Colon (tissue), 2 donors: ENCODE results near the gene ATF6.
"Not testable (repeated sequence)": the region's sequence is repeated elsewhere in the genome, so short reads cannot be mapped to it uniquely, and the experiment has no call there.

ENCODE experiments used
- FAIRE-seq: peaks from 2 replicates; lab custom pipeline; 2012; peaks lifted over from hg19 to GRCh38; lab: Jason Lieb, UNC
- donor health status: control.
- donor health status: control.

ATF6 gene

GRCh38 chr1:161766102-161766981 is at the start of gene ATF6:
Gene ATF6, plus strand, starts transcription at chr1:161766320. Its CDS starts 41 bp downstream, at chr1:161766361.
- no peak for FAIRE-seq

- no peak for FAIRE-seq
These were observed 47.4 kb upstream of the ATF6 start for GRCh38 chr1:161718559-161719324.

- no peak for FAIRE-seq
These were observed 46.9 kb upstream of the ATF6 start for GRCh38 chr1:161719325-161719611.

DNA sequence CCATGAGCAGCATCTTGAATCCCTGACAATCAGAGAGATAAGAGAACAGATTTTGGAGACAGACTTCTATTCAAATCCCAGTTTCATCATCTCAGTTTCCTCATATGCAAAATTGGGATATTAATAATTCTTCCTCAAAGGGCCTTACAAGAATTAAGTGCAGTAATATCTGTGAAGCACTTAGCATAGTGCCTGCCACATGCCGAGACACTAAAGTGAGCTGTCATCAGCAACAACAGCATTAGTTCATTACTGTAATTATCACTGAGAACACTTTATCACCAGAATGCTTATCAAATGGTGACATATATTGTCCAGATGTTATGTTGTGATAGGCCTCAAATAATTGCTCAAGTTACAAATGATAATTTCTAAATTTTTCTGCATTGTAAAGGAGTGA is 45.7 kb upstream of the ATF6 start:
- no peak for FAIRE-seq

GRCh38 chr1:161720956-161721737 is 45.0 kb upstream of the ATF6 start, which contains the start of gene FCRLB:
Gene FCRLB, plus strand, starts transcription at chr1:161721544. Its CDS starts 1,129 bp downstream, at chr1:161722673.
- FAIRE-seq: no peak

- no peak for FAIRE-seq
These were observed 44.3 kb upstream of the ATF6 start for GRCh38 chr1:161721738-161722343.

- no peak for FAIRE-seq
These were observed 43.7 kb upstream of the ATF6 start for GRCh38 chr1:161722406-161722805.

GRCh38 chr1:161723459-161724141 is 42.5 kb upstream of the ATF6 start:
- FAIRE-seq: no peak

DNA sequence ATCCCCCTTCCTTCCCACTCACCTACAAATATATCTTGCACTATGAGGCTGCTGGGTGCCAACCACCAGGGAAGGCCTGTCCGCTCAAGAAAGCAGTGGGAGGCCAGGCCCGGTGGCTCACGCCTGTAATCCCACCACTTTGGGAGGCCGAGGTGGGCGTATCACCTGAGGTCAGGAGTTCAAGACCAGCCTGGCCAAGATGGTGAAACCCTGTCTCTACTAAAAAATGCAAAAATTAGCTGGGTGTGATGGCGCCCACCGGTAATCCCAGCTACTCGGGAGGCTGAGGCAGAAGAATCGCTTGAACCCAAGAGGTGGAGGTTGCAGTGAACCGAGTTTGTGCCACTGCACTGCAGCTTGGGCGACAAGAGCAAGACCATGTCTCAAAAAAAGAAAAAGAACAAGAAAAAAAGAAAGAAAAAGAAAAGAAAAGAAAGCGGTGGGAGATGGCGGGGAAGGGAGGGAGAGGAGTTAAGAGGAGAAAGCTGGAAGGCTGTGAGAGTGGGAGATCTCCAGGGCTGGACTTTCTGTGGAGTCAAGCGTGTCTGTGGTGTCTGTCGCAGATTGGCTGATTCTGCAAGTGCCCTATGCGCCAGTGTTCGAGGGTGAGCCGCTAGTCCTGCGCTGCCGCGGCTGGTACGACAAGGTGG is 40.7 kb upstream of the ATF6 start:
- not testable (repeated sequence) for FAIRE-seq

GRCh38 chr1:161725908-161726472 is 40.1 kb upstream of the ATF6 start:
- FAIRE-seq: no peak

GRCh38 chr1:161726473-161727255 is 39.5 kb upstream of the ATF6 start:
- FAIRE-seq: no peak

DNA sequence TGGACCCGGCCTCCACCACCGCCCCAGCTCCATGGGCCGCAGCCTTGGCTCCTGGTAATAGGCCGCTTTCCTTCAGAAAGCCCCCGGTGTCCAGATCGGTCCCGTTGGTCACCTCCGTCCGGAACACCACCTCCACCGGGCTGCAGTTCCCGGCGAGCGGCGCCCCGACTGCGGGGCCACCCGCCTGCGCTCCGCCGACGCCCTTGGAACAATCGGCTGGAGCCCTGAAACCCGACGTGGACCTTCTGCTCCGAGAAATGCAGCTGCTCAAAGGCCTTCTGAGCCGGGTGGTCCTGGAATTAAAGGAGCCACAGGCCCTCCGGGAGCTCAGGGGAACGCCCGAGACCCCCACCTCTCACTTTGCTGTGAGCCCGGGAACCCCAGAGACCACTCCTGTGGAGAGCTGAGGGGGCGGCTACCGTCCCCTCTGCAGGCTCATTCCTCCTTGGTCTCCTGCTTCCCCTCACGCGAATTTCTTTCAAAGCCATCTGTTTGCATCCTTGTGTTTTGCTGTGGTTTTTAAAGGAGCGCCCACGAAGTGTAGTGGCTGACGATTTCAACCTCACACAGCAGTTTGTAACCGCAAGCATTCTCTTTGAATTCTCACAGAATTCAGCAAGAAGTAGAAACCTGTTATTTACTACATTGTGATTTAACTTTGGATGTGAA is 38.7 kb upstream of the ATF6 start:
- FAIRE-seq: no peak

DNA sequence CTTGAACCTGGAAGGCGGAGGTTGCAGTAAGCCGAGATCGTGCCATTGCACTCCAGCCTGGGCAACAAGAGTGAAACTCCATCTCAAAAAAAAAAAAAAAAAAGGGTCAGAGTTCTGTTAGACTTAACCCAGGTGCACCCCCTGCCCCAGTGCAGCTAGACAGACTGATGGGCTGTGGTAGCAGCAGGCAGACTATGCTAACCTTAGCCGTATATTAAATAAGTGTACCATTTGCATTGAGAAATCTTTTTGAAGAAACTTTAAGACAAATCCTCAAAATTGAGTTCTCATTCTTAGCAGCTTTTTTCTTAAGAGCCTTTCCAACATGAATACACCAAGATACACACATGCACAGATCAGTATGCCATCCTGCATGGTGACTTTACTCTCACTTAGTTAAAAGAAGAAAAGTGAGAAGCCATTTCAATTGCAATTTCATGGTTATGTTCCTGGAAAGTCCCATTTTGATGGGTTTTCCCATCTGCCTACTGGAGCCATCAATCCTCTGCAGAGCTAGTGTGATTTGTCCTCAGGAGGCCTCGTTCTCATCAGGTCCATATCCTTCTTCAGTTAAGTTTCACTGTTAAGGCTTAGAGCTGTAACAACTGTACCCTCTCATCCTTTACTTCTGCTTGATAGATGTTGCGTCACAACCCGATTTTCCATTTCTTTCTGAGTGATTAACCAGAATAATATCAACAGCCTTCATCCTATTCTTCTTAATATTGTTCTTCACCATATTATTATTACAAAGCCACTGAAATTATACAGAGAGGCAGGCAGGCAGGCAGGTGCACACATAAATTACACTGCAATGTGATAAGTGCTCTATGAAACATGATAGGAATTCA is 37.5 kb upstream of the ATF6 start:
- FAIRE-seq: no peak

GRCh38 chr1:161730050-161730564 is 36.0 kb upstream of the ATF6 start:
- no peak for FAIRE-seq

- FAIRE-seq: no peak
These were observed 34.9 kb upstream of the ATF6 start for GRCh38 chr1:161731241-161731640.

DNA sequence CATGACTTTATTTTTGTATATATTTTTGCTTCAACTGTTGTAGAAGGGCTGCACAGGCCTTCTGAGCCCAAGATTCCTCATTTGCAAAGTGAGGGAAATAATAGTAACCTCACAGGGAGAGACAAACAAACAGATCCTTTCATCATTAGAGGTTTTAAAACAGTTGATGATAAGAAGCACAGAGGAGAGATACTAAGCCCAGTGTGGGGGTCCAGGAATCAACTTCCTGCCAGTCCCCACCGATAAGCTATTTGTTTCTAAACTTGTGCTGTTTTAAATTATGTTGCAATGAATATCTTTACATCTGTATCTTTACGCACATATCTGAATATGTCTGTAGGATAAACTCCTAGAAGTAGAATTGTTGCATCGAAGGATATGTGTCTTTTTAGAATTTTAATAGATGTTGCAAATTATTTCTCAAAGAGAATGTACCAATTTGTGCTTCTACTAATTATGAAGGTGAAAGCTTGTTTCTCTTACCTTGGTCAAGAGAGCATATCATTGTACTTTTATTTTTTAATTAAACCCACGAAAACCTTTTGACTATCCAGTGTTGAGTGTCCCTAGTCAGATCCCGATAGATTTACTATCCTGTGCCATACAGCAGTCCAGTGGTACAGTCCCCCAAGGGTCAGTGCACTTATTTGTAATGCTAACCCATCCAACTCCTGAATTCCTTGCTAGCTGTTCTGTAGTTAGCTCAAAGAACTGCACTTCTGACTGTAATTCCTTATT is 34.0 kb upstream of the ATF6 start:
- no peak for FAIRE-seq

GRCh38 chr1:161733526-161733925 is 32.6 kb upstream of the ATF6 start:
- FAIRE-seq: no peak
